OCI-LY1 (cell line): ENCODE measurements around the gene PRXL2A.

Source experiments
- CTCF ChIP-seq: fragments of 200-600 bp; sonication (generic), shearing (Covaris generic); IDR thresholded peaks from 2 replicates; pipeline ENCODE4 v1.5.1; 2017; ENCODE audit warnings: mild to moderate bottlenecking, antibody characterized with exemption, low read length, moderate library complexity, mixed read lengths
- EZH2 ChIP-seq: fragments of 200-600 bp; sonication (generic), shearing (Covaris generic); IDR thresholded peaks from 2 replicates; pipeline ENCODE4 v1.8.0; 2017; ENCODE audit warnings: borderline replicate concordance, mixed run types, mild to moderate bottlenecking, antibody characterized with exemption, low read length, moderate library complexity, mixed read lengths

DNA sequence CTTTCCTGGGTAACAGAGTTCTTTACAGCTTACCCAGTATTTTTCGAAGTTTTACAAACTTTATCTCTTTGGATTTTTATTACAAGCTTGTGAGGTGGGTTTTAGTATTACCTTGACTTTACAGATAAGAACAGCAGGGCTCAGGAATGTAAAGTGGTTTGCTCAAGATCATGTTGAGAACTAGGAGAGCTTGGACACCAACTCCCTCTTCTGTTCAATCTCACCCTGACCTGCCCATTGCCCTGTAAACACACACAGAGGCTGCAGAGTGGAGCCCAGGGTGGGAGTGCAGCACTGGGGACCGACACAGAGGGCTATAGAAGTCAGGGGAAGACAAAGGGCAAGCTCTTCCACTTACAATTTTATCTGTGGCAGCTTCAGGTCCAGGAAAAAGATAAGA is 41.2 kb downstream of the PRXL2A start:
- TF ChIP-seq CTCF = no peak
- no peak for TF ChIP-seq EZH2
